SK-N-SH treated with all-trans-retinoic acid at 6 μM for 48 hours (cell line): ENCODE measurements around the gene FBXO42.

Experiments
- ARNTL ChIP-seq: fragments of 450-650 bp; formaldehyde crosslinking; IDR thresholded peaks from 2 replicates; pipeline ENCODE4 v1.5.0; 2020; ENCODE audit warnings: low read depth, mild to moderate bottlenecking, moderate library complexity, borderline replicate concordance
- BACH2 ChIP-seq: fragments of 250-450 bp; sonication (Bioruptor Pico); IDR thresholded peaks from 2 replicates; pipeline ENCODE4 v1.9.0; 2021; ENCODE audit warnings: mild to moderate bottlenecking, borderline replicate concordance
- CSDC2 ChIP-seq: fragments of 250-450 bp; sonication (Bioruptor Pico); IDR thresholded peaks from 2 replicates; pipeline ENCODE4 v1.5.0; 2020; ENCODE audit warnings: mild to moderate bottlenecking, moderate library complexity
- PPARA ChIP-seq: fragments of 250-450 bp; sonication (Bioruptor Pico); IDR thresholded peaks from 2 replicates; pipeline ENCODE4 v1.5.0; 2020; ENCODE audit warnings: mild to moderate bottlenecking, borderline replicate concordance
- RARB ChIP-seq: fragments of 250-450 bp; sonication (Bioruptor Pico); IDR thresholded peaks from 2 replicates; pipeline ENCODE4 v1.8.0; 2021; ENCODE audit warnings: mild to moderate bottlenecking, moderate library complexity
- TCF4 ChIP-seq: fragments of 250-450 bp; sonication (Bioruptor Pico); IDR thresholded peaks from 2 replicates; pipeline ENCODE4 v1.8.0; 2021; ENCODE audit warnings: mild to moderate bottlenecking, moderate library complexity, borderline replicate concordance
- ZFP3 ChIP-seq: fragments of 250-450 bp; sonication (Bioruptor Pico); IDR thresholded peaks from 2 replicates; pipeline ENCODE4 v1.5.0; 2020; ENCODE audit warnings: mild to moderate bottlenecking, moderate library complexity
- ZNF70 ChIP-seq: fragments of 450-650 bp; formaldehyde crosslinking; IDR thresholded peaks from 2 replicates; pipeline ENCODE4 v1.5.0; 2020; ENCODE audit warnings: mild to moderate bottlenecking, moderate library complexity
- TF ChIP-seq, protein P1 (sequence below): fragments of 250-450 bp; sonication (Bioruptor Pico); IDR thresholded peaks from 2 replicates; pipeline ENCODE4 v1.5.0; 2020; ENCODE audit warnings: mild to moderate bottlenecking, moderate library complexity
- TF ChIP-seq, protein P2 (sequence below): fragments of 250-450 bp; sonication (Bioruptor Pico); IDR thresholded peaks from 2 replicates; pipeline ENCODE4 v1.8.0; 2020; ENCODE audit warnings: mild to moderate bottlenecking, moderate library complexity, borderline replicate concordance

DNA sequence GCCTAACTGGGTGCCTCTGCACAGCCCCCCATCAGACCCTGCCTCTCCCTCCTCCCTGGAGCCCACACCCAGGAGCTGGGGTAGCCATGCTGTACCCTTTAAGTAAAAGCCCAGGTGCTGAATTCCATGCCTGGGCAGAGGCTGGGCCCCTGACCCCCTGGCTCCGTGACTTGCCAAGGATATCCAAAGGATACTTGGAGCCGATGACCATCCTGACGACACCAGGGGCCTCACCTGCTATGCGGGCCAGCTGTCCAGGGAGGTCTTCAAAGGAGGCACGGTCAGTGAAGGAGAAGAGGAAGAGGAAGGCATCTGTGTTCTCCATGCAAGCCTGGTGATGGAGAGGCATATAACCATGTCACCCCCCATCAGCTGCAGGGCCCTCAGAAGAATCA lies 120.0 kb downstream of the FBXO42 start:
- TF ChIP-seq ARNTL (CRISPR knock-in tag): no peak
- TF ChIP-seq, protein P1, sequence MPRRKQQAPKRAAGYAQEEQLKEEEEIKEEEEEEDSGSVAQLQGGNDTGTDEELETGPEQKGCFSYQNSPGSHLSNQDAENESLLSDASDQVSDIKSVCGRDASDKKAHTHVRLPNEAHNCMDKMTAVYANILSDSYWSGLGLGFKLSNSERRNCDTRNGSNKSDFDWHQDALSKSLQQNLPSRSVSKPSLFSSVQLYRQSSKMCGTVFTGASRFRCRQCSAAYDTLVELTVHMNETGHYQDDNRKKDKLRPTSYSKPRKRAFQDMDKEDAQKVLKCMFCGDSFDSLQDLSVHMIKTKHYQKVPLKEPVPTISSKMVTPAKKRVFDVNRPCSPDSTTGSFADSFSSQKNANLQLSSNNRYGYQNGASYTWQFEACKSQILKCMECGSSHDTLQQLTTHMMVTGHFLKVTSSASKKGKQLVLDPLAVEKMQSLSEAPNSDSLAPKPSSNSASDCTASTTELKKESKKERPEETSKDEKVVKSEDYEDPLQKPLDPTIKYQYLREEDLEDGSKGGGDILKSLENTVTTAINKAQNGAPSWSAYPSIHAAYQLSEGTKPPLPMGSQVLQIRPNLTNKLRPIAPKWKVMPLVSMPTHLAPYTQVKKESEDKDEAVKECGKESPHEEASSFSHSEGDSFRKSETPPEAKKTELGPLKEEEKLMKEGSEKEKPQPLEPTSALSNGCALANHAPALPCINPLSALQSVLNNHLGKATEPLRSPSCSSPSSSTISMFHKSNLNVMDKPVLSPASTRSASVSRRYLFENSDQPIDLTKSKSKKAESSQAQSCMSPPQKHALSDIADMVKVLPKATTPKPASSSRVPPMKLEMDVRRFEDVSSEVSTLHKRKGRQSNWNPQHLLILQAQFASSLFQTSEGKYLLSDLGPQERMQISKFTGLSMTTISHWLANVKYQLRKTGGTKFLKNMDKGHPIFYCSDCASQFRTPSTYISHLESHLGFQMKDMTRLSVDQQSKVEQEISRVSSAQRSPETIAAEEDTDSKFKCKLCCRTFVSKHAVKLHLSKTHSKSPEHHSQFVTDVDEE (CRISPR knock-in tag): no peak
- no peak for TF ChIP-seq CSDC2 (CRISPR knock-in tag)
- TF ChIP-seq, protein P2, sequence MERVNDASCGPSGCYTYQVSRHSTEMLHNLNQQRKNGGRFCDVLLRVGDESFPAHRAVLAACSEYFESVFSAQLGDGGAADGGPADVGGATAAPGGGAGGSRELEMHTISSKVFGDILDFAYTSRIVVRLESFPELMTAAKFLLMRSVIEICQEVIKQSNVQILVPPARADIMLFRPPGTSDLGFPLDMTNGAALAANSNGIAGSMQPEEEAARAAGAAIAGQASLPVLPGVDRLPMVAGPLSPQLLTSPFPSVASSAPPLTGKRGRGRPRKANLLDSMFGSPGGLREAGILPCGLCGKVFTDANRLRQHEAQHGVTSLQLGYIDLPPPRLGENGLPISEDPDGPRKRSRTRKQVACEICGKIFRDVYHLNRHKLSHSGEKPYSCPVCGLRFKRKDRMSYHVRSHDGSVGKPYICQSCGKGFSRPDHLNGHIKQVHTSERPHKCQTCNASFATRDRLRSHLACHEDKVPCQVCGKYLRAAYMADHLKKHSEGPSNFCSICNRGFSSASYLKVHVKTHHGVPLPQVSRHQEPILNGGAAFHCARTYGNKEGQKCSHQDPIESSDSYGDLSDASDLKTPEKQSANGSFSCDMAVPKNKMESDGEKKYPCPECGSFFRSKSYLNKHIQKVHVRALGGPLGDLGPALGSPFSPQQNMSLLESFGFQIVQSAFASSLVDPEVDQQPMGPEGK (CRISPR knock-in tag): no peak
- TF ChIP-seq TCF4 (CRISPR knock-in tag): no peak
- TF ChIP-seq PPARA (CRISPR knock-in tag): no peak
- no peak for TF ChIP-seq ZFP3 (CRISPR knock-in tag)
- no peak for TF ChIP-seq RARB (CRISPR knock-in tag)
- no peak for TF ChIP-seq ZNF70
- TF ChIP-seq BACH2: no peak
